SK-N-SH treated with all-trans-retinoic acid at 6 μM for 48 hours (cell line): ENCODE results near the gene DIO1.

ENCODE experiments used
- CSDC2 ChIP-seq: fragments of 250-450 bp; sonication (Bioruptor Pico); IDR thresholded peaks from 2 replicates; pipeline ENCODE4 v1.5.0; 2020; ENCODE audit warnings: mild to moderate bottlenecking, moderate library complexity
- PPARA ChIP-seq: fragments of 250-450 bp; sonication (Bioruptor Pico); IDR thresholded peaks from 2 replicates; pipeline ENCODE4 v1.5.0; 2020; ENCODE audit warnings: mild to moderate bottlenecking, borderline replicate concordance
- TOX ChIP-seq: fragments of 250-450 bp; sonication (Bioruptor Pico); IDR thresholded peaks from 2 replicates; pipeline ENCODE4 v1.8.0; 2021; ENCODE audit warnings: mild to moderate bottlenecking, moderate library complexity, borderline replicate concordance
- ZC3H10 ChIP-seq: fragments of 250-450 bp; sonication (Bioruptor Pico); IDR thresholded peaks from 2 replicates; pipeline ENCODE4 v1.5.1; 2021; ENCODE audit warnings: mild to moderate bottlenecking, moderate library complexity
- ZFP30 ChIP-seq: fragments of 450-650 bp; formaldehyde crosslinking; IDR thresholded peaks from 2 replicates; pipeline ENCODE4 v1.5.0; 2022; ENCODE audit warnings: mild to moderate bottlenecking, moderate library complexity
- ZNF70 ChIP-seq: fragments of 450-650 bp; formaldehyde crosslinking; IDR thresholded peaks from 2 replicates; pipeline ENCODE4 v1.5.0; 2020; ENCODE audit warnings: mild to moderate bottlenecking, moderate library complexity
- TF ChIP-seq, protein P1 (sequence below): fragments of 250-450 bp; sonication (Bioruptor Pico); IDR thresholded peaks from 2 replicates; pipeline ENCODE4 v1.8.0; 2020; ENCODE audit warnings: mild to moderate bottlenecking, moderate library complexity, borderline replicate concordance

DNA sequence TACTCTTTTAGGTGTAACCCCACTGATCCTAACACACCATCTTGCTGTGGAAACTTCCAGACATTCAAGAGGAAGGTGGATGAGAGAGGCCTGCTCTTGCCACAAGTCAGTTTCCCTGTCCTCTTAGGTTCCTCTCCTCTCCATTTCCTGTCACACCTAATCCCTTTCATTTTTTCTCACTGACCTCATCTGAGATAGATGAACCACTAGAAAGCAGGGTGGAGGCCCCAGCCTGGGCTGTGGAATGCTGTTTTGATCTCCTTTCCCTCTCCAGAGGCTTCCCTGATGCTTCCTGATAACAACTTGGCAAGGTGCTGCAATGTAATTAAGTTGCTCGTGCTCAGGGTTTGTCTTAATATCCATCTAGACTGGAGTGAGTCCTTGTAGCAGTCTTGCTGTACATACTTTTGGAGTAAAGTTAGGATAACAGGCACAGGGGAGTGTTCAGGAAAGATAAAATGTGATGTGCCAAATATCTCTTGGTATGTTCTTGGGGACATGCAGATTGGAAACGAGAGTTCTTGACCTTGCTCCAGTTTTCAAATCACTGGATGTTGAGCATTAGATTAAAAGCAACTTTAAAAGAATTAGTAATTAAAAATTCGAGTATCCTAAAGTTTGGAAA lies 63.3 kb downstream of the DIO1 start:
- no peak for TF ChIP-seq ZC3H10
- no peak for TF ChIP-seq ZFP30 (CRISPR knock-in tag)
- TF ChIP-seq CSDC2 (CRISPR knock-in tag) = no peak
- TF ChIP-seq, protein P1, sequence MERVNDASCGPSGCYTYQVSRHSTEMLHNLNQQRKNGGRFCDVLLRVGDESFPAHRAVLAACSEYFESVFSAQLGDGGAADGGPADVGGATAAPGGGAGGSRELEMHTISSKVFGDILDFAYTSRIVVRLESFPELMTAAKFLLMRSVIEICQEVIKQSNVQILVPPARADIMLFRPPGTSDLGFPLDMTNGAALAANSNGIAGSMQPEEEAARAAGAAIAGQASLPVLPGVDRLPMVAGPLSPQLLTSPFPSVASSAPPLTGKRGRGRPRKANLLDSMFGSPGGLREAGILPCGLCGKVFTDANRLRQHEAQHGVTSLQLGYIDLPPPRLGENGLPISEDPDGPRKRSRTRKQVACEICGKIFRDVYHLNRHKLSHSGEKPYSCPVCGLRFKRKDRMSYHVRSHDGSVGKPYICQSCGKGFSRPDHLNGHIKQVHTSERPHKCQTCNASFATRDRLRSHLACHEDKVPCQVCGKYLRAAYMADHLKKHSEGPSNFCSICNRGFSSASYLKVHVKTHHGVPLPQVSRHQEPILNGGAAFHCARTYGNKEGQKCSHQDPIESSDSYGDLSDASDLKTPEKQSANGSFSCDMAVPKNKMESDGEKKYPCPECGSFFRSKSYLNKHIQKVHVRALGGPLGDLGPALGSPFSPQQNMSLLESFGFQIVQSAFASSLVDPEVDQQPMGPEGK (CRISPR knock-in tag) = no peak
- no peak for TF ChIP-seq TOX
- TF ChIP-seq PPARA = no peak
- no peak for TF ChIP-seq ZNF70 (CRISPR knock-in tag)
